ENCODE measurements around the gene KLHL29. TPM values are rescaled to one million over a fixed set of nuclear protein-coding genes. Genes with fewer than 3 reads are reported as not detected.

The KLHL29 gene
- total and polyA plus RNA-seq, 9 donors: 3.0 to 6.6 (median 3.9) TPM

DNA sequence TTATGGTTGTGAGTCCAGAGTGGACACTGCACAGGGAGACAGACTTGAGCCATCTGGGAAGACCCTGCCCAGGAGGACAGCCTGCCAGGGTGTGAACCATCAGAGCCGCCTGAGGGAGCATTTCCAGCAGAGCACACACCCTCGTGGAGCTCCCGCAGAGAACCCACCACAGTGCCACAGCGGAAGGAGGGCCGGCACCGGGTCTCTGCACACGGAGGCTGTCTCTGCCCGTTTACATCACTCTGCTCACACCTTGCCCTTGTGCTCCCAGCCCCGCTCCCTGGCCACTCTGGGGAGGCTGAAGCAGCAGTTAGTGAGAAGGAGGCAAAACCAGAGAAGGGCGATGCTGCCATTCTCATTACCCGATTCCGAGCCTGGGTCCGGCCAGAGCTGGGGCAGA is 161.9 kb downstream of the KLHL29 start:
- Histone ChIP-seq H3K27ac (no peak overlapping the region), H3K4me3 (no peak overlapping the region), H3K9me3 (no peaks in the 10 kb centered on the region), H3K4me1 (ENCODE audit: insufficient read depth) (peaks cover 3% of the 10 kb centered on the region), H3K36me3 (no peaks in the 10 kb centered on the region), H3K27me3 (no peaks in the 10 kb centered on the region)
- TF ChIP-seq, protein P1, sequence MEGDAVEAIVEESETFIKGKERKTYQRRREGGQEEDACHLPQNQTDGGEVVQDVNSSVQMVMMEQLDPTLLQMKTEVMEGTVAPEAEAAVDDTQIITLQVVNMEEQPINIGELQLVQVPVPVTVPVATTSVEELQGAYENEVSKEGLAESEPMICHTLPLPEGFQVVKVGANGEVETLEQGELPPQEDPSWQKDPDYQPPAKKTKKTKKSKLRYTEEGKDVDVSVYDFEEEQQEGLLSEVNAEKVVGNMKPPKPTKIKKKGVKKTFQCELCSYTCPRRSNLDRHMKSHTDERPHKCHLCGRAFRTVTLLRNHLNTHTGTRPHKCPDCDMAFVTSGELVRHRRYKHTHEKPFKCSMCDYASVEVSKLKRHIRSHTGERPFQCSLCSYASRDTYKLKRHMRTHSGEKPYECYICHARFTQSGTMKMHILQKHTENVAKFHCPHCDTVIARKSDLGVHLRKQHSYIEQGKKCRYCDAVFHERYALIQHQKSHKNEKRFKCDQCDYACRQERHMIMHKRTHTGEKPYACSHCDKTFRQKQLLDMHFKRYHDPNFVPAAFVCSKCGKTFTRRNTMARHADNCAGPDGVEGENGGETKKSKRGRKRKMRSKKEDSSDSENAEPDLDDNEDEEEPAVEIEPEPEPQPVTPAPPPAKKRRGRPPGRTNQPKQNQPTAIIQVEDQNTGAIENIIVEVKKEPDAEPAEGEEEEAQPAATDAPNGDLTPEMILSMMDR (IDR thresholded peaks at IDR 0.05): no peak
- TF ChIP-seq POLR2A (IDR thresholded peaks at IDR 0.05) (no peak), EP300 (IDR thresholded peaks at IDR 0.05) (no peak)
- DNase-seq: peak in 1 of 5 donors; percentile 13
- intact Hi-C loops (cut with DNase I): loop anchor here in 1 of 4 donors (2.0 kb wide), 1 partner anchor 46 kb away; no protein-coding TSS in a partner anchor
- WGBS, 3 donors: 92% methylated on average over 13 of the region's 13 CpGs

DNA sequence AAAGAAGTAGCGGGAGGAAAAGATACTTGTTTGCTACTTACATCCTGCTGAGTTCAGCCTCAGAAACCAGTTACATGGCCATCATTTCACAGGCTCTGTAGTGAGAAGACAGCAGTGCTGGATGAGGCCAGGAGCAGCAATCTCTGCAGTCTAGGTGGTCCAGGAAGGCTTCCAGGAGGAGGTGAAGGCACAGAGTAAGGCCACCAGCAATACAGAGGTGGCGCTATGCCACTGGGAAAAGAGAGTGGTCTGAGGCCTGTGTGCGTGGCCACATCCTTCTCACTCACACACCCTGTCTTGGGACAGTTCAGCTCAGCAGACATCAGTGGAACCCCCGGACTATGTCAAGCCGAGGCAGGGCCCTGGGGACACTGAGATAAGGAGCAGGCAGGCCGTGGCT is 162.7 kb downstream of the KLHL29 start:
- TF ChIP-seq POLR2A (IDR thresholded peaks at IDR 0.05) (no peak), EP300 (IDR thresholded peaks at IDR 0.05) (no peak)
- TF ChIP-seq, protein P1 (IDR thresholded peaks at IDR 0.05): no peak
- H3K9me3 ChIP-seq: no peaks in the 10 kb centered on the region
- 67 to 82% (median 71%) methylated on average over 6 of the region's 6 CpGs for WGBS, 3 donors
- no peak for DNase-seq
- no peaks in the 10 kb centered on the region for H3K27me3 ChIP-seq
- peaks cover 3% of the 10 kb centered on the region for H3K4me1 ChIP-seq (ENCODE audit: insufficient read depth)
- no peaks in the 10 kb centered on the region for H3K36me3 ChIP-seq
- no peak overlapping the region for H3K4me3 ChIP-seq
- no peak overlapping the region for H3K27ac ChIP-seq
- intact Hi-C loops (cut with DNase I): loop anchor here in 1 of 4 donors (2.0 kb wide), 1 partner anchor 47 kb away; no protein-coding TSS in a partner anchor

DNA sequence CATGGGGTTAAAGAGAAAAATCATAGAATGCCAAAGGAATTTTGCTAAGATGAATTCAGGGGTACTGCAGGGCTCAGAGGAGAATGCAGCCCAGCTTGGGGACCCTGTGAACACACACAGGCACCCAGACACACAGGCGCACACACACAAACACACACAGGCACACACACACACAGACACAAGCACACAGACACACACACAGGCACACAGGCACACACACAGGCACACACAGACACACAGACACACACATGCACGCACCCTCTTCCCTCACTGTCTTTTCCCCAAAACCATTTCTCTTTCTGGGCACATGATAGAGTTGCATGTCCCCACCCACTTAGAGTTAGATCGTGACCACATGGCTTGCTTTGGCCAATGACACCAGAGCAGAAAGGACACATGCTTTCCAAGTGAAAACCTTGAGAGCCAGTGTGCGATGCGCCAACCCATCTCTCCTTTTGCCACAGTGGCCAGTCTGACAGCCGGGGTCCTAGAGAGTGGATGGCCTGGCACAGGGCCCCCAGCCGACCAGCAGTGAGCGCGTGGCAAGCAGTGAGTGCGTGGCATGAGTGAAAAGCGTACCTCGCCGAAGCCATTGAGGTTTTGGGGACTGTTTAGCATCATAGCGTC is 163.3 kb downstream of the KLHL29 start:
- Histone ChIP-seq H3K4me1 (ENCODE audit: insufficient read depth) (peaks cover 4% of the 10 kb centered on the region), H3K36me3 (no peaks in the 10 kb centered on the region), H3K27ac (no peak overlapping the region), H3K27me3 (no peaks in the 10 kb centered on the region), H3K9me3 (no peaks in the 10 kb centered on the region), H3K4me3 (no peak overlapping the region)
- TF ChIP-seq, protein P1 (IDR thresholded peaks at IDR 0.05): no peak
- TF ChIP-seq EP300 (IDR thresholded peaks at IDR 0.05) (no peak), POLR2A (IDR thresholded peaks at IDR 0.05) (no peak)
- WGBS, 3 donors: 96 to 98% (median 97%) methylated on average over 14 of the region's 14 CpGs
- intact Hi-C loops (cut with DNase I): no loop called here
- DNase-seq: no peak

DNA sequence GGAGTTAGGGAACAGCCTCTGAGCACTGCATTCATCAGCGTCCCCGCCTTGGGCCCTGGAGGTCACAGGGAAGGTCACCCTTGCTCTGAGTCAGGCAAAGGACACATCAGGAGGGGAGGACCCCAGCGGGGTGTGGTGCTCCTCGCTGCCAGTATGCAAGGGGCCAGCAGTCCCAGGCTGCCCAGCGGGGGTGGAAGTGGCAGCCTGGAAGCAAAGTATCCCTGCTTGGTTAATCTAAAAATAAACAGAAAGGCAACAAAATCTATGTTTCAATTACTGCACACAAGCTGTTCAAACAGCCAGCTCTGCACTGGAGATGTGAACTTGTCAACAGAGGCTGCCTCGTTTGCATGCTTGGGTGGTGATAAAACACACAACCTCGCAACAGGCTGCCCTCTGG is 164.1 kb downstream of the KLHL29 start:
- intact Hi-C loops (cut with DNase I): no loop called here
- no peaks in the 10 kb centered on the region for H3K36me3 ChIP-seq
- TF ChIP-seq, protein P1 (IDR thresholded peaks at IDR 0.05): no peak
- no peak for TF ChIP-seq EP300 (IDR thresholded peaks at IDR 0.05)
- TF ChIP-seq POLR2A (IDR thresholded peaks at IDR 0.05): no peak
- H3K9me3 ChIP-seq: no peaks in the 10 kb centered on the region
- no peaks in the 10 kb centered on the region for H3K27me3 ChIP-seq
- H3K27ac ChIP-seq: no peak overlapping the region
- H3K4me1 ChIP-seq (ENCODE audit: insufficient read depth): peaks cover 10% of the 10 kb centered on the region
- H3K4me3 ChIP-seq: no peak overlapping the region
- WGBS, 3 donors: 53 to 76% (median 68%) methylated on average over 7 of the region's 7 CpGs
- DNase-seq: no peak

Data from ovary (tissue), 9 donors.